ENCODE measurements around the gene CYP20A1. TPM values are rescaled to one million over a fixed set of nuclear protein-coding genes. Genes with fewer than 3 reads are reported as not detected.
"Not testable (repeated sequence)": the region's sequence is repeated elsewhere in the genome, so short reads cannot be mapped to it uniquely, and the experiment has no call there.

The CYP20A1 gene
- total RNA-seq, 4 donors from 2014 or later = 2.0 to 72.7 (median 37.5) TPM

- DNase-seq = no peak
- intact Hi-C loops (cut with DNase I; ENCODE audit: low total_unique reads) = no loop called here
- H3K9me3 ChIP-seq = no peaks in the 10 kb centered on the region
- no peak for TF ChIP-seq CTCF (IDR thresholded peaks at IDR 0.05)
- no peak for TF ChIP-seq POLR2A (IDR thresholded peaks at IDR 0.05)
- H3K27me3 ChIP-seq = no peaks in the 10 kb centered on the region
- H3K4me3 ChIP-seq = no peak overlapping the region
- no peaks in the 10 kb centered on the region for H3K36me3 ChIP-seq
- H3K27ac ChIP-seq = no peak overlapping the region
- H3K4me1 ChIP-seq = peaks cover 9 to 10% of the 10 kb centered on the region in 2 donors
These were observed 99.5 kb downstream of the CYP20A1 start for GRCh38 chr2:203338322-203338721.

- no peak overlapping the region for H3K27ac ChIP-seq
- DNase-seq = no peak
- H3K27me3 ChIP-seq = no peaks in the 10 kb centered on the region
- H3K4me1 ChIP-seq = peaks cover 9 to 10% of the 10 kb centered on the region in 2 donors
- no peak for TF ChIP-seq CTCF (IDR thresholded peaks at IDR 0.05)
- no peak for TF ChIP-seq POLR2A (IDR thresholded peaks at IDR 0.05)
- H3K9me3 ChIP-seq = no peaks in the 10 kb centered on the region
- intact Hi-C loops (cut with DNase I; ENCODE audit: low total_unique reads) = no loop called here
- no peak overlapping the region for H3K4me3 ChIP-seq
- no peaks in the 10 kb centered on the region for H3K36me3 ChIP-seq
These were observed 102.1 kb downstream of the CYP20A1 start for GRCh38 chr2:203340791-203341487.

GRCh38 chr2:203341741-203342310 lies 103.0 kb downstream of the CYP20A1 start:
- no peaks in the 10 kb centered on the region for H3K27me3 ChIP-seq
- no peak for DNase-seq
- H3K9me3 ChIP-seq = no peaks in the 10 kb centered on the region
- H3K4me1 ChIP-seq = peaks cover 9 to 10% of the 10 kb centered on the region in 2 donors
- H3K4me3 ChIP-seq = no peak overlapping the region
- intact Hi-C loops (cut with DNase I; ENCODE audit: low total_unique reads) = no loop called here
- H3K27ac ChIP-seq = no peak overlapping the region
- no peak for TF ChIP-seq POLR2A (IDR thresholded peaks at IDR 0.05)
- TF ChIP-seq CTCF (IDR thresholded peaks at IDR 0.05) = no peak
- no peaks in the 10 kb centered on the region for H3K36me3 ChIP-seq

GRCh38 chr2:203342374-203342773 lies 103.6 kb downstream of the CYP20A1 start:
- H3K27ac ChIP-seq; H3K9me3 ChIP-seq; H3K36me3 ChIP-seq; DNase-seq; intact Hi-C loops (cut with DNase I; ENCODE audit: low total_unique reads); H3K4me3 ChIP-seq; H3K27me3 ChIP-seq: not testable (repeated sequence)
- peaks cover 9 to 10% of the 10 kb centered on the region in 2 donors for H3K4me1 ChIP-seq

- no peak for DNase-seq
- no peaks in the 10 kb centered on the region for H3K27me3 ChIP-seq
- no peak for TF ChIP-seq POLR2A (IDR thresholded peaks at IDR 0.05)
- TF ChIP-seq CTCF (IDR thresholded peaks at IDR 0.05) = no peak
These were observed 105.8 kb downstream of the CYP20A1 start for GRCh38 chr2:203344667-203345066.

More at GRCh38 chr2:203344667-203345066, 105.8 kb downstream of the CYP20A1 start:
- Histone ChIP-seq H3K27ac (no peak overlapping the region), H3K4me1 (peaks cover 9 to 10% of the 10 kb centered on the region in 2 donors), H3K36me3 (no peaks in the 10 kb centered on the region), H3K9me3 (no peaks in the 10 kb centered on the region), H3K4me3 (no peak overlapping the region)
- intact Hi-C loops (cut with DNase I; ENCODE audit: low total_unique reads) = no loop called here

Data from uterus (tissue), 4 donors.